HEK293T (cell line): ENCODE data around the gene METAP1D.

Experiments used
- FOXM1 ChIP-seq: fragments of 450-650 bp; IDR thresholded peaks from 2 replicates; pipeline ENCODE4 v1.6.1; 2017; ENCODE audit warnings: mild to moderate bottlenecking, borderline replicate concordance
- HDGF ChIP-seq: fragments of 450-650 bp; IDR thresholded peaks from 2 replicates; pipeline ENCODE4 v1.6.1; 2017; ENCODE audit warnings: antibody characterized with exemption, borderline replicate concordance

DNA sequence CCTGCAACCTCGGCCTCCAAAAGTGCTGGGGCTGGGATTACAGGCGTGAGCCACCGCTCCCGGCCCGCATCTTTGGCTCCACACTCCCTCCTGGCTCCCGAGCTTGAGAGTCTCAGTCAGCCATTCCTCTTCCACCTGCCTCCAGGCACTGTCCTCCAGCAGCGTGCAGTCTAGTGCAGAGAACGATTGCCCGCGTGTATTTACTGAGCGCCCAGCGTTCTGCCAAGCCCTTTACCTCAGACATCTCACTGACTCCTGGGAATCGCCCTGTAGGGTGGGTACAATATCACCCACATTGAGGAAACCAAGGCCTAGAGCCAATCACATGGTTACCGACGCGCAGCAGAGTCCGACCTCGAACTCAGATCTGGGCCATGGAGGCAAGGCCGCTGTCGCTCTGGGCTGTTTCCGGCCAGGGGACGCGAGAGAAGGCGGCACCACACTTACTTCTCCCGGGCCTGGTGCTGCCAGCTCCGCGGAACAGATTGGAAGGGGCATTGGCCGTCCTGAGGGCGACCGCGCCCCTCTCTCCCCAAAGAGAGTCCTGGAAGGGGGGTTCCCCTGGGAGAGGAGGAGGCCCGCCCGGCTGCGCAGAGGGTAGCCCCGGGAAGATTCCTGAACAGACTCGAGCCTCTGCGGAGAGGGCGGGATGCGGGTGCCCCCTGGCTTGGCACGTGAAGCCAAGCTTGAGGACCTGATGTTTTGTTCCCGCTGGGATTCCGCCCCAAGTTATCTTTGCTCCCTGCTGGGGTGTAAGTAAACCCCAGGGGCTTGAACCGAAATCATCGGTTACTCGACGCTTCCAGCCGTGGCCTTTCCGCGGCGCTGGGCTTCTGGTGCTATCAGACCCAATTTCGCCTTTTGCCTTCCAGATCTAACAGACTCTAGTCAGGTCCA, 108.2 kb downstream of the METAP1D start:
- TF ChIP-seq FOXM1 (no peak), HDGF (no peak)
